Head of caudate nucleus (tissue), 42 donors: ENCODE results near the gene KLK1.
A peak's percentile ranks its signal among the peaks of the same experiment; 100 is the strongest.

Source experiments
- DNase-seq, 42 donors: peaks; one replicate each; pipeline versions ENCODE4 v3.0.0 to v3.0.0-alpha.2; 2020 to 2021; ENCODE audit warnings: mixed read lengths in 7 of 42
- intact Hi-C: fragments of 100-400 bp; cut with DNase I; formaldehyde crosslinking; loops from one replicate; pipeline ENCODE4 v1.15.0; 2022

The KLK1 gene

GRCh38 chr19:50838239-50838638 lies 14.7 kb upstream of the KLK1 start:
- DNase-seq: no peak
- intact Hi-C loops: no loop called here

GRCh38 chr19:50837300-50837699 lies 13.7 kb upstream of the KLK1 start:
- no peak for DNase-seq
- intact Hi-C loops: no loop called here

- DNase-seq: no peak
- intact Hi-C loops: no loop called here
Measured at GRCh38 chr19:50836543-50837195, 13.1 kb upstream of the KLK1 start.

GRCh38 chr19:50835785-50836542 lies 12.4 kb upstream of the KLK1 start:
- DNase-seq: peak; percentile 41 to 87 (median 70)
- intact Hi-C loops: no loop called here

GRCh38 chr19:50835103-50835784 lies 11.7 kb upstream of the KLK1 start:
- DNase-seq: peak in 4 of 42 donors; percentile 10 to 43 (median 18)
- intact Hi-C loops: no loop called here

GRCh38 chr19:50833802-50834167 lies 10.2 kb upstream of the KLK1 start:
- DNase-seq: no peak
- intact Hi-C loops: no loop called here

GRCh38 chr19:50833117-50833801 lies 9.7 kb upstream of the KLK1 start, which contains the start of gene KLK15:
Gene KLK15 (minus strand): TSS chr19:50833574. CDS start chr19:50831492, 2,082 bp downstream.
- intact Hi-C loops: no loop called here
- DNase-seq: no peak

- intact Hi-C loops: no loop called here
- no peak for DNase-seq
Measured at GRCh38 chr19:50832666-50833065, 9.1 kb upstream of the KLK1 start.

GRCh38 chr19:50831026-50831396 lies 7.4 kb upstream of the KLK1 start:
- intact Hi-C loops: no loop called here

GRCh38 chr19:50830266-50831025 lies 6.9 kb upstream of the KLK1 start:
- DNase-seq: no peak
- intact Hi-C loops: no loop called here

More at GRCh38 chr19:50831026-50831396, 7.4 kb upstream of the KLK1 start:
- DNase-seq: no peak

- DNase-seq: no peak
Measured at GRCh38 chr19:50829801-50830200, 6.2 kb upstream of the KLK1 start.

GRCh38 chr19:50827476-50827875 lies 3.9 kb upstream of the KLK1 start:
- DNase-seq: no peak
- intact Hi-C loops: no loop called here

More at GRCh38 chr19:50829801-50830200, 6.2 kb upstream of the KLK1 start:
- intact Hi-C loops: no loop called here

GRCh38 chr19:50826492-50827240 lies 3.1 kb upstream of the KLK1 start:
- intact Hi-C loops: no loop called here
- DNase-seq: no peak

- intact Hi-C loops: no loop called here
- no peak for DNase-seq
Measured at GRCh38 chr19:50822661-50823208, 852 bp downstream of the KLK1 start.

GRCh38 chr19:50821622-50822021 lies 2.0 kb downstream of the KLK1 start:
- peak in 20 of 42 donors; percentile 7 to 55 (median 31) for DNase-seq
- intact Hi-C loops: no loop called here

GRCh38 chr19:50821248-50821612 lies 2.4 kb downstream of the KLK1 start:
- DNase-seq: no peak
- intact Hi-C loops: no loop called here

- intact Hi-C loops: no loop called here
Measured at GRCh38 chr19:50820549-50821247, 2.9 kb downstream of the KLK1 start.

More at GRCh38 chr19:50820549-50821247, 2.9 kb downstream of the KLK1 start:
- DNase-seq: no peak
